ENCODE measurements around the gene MLF2. TPM values are rescaled to one million over a fixed set of nuclear protein-coding genes. Genes with fewer than 3 reads are reported as not detected.

MLF2 gene
- total RNA-seq, 1 experiment from 2014 or later = 244 TPM

DNA sequence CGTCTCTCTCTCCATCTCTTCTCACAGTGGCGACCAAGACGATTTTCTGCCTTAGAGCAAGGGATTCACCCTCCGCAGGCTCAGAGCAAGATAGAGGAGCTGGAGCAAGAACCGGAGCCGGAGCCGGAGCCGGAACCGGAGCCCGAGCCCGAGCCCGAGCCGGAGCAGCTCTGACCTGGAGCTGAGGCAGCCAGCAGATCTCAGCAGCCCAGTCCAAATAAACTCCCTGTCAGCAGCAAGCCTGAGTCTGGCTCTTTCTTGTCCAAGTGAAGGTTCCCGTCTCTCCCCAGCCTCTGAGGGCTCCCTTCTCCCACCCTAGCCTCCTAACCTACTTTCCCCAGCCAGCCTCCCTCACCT lies 25.3 kb upstream of the MLF2 start:
- H3K79me2 ChIP-seq (ENCODE audit: insufficient read depth, low read length) = no peaks in the 10 kb centered on the region
- H2BK15ac ChIP-seq (ENCODE audit: low read depth, low read length) = no peak overlapping the region
- H3K27ac ChIP-seq (ENCODE audit: insufficient read length, low read depth, low read length) = no peak overlapping the region
- peaks cover 38 to 41% of the 10 kb centered on the region in 2 experiments for H3K4me1 Mint-ChIP-seq
- H3K23me2 ChIP-seq (ENCODE audit: insufficient read length, low read depth, low read length, poor library complexity, severe bottlenecking) = peaks cover 18% of the 10 kb centered on the region
- H3K9me3 ChIP-seq (ENCODE audit: control insufficient read depth, low read depth, low read length) = no peaks in the 10 kb centered on the region
- peak overlapping the region; percentile 83 to 95 for H3K4me3 Mint-ChIP-seq
- no peaks in the 10 kb centered on the region for H4K20me1 ChIP-seq (ENCODE audit: control insufficient read depth, insufficient read depth, insufficient read length)
- H3K9ac ChIP-seq (ENCODE audit: extremely low read depth, insufficient read length, low read length) = peak overlapping the region; percentile 1
- no peak overlapping the region for H4K5ac ChIP-seq (ENCODE audit: insufficient read length, low read depth, low read length)
- no peak overlapping the region for H2AFZ ChIP-seq (ENCODE audit: low read length)
- H4K8ac ChIP-seq (replicated peaks; ENCODE audit: insufficient read length, low read depth, low read length) = no peak overlapping the region
- no peak overlapping the region for H3K56ac ChIP-seq (ENCODE audit: insufficient read length, low read depth, low read length)
- peak; percentile 74 for DNase-seq
- peaks cover 0 to 3% of the 10 kb centered on the region in 2 experiments; a peak in 2 of 5 replicates for H3K9me3 Mint-ChIP-seq
- no peak overlapping the region for H3K18ac ChIP-seq (ENCODE audit: insufficient read length, low read depth, low read length)
- H3T11ph ChIP-seq (ENCODE audit: low read length) = no peak overlapping the region
- peaks cover 43% of the 10 kb centered on the region for H3K27me3 Mint-ChIP-seq (ENCODE audit: low read depth)
- no peak overlapping the region for H2AK5ac ChIP-seq (ENCODE audit: insufficient read length, low read length)
- H3K4me1 ChIP-seq (ENCODE audit: insufficient read depth, low read length) = no peaks in the 10 kb centered on the region; the same call in 1 of the 2 replicates
- no peak overlapping the region for H3K4ac ChIP-seq (ENCODE audit: low read depth, low read length)
- H3K4me2 ChIP-seq (ENCODE audit: insufficient read depth, insufficient read length, low read length) = peak overlapping the region; percentile 84
- H3K14ac ChIP-seq (ENCODE audit: insufficient read depth, low read length) = no peak overlapping the region
- H4K91ac ChIP-seq (ENCODE audit: insufficient read length, low read depth, low read length) = no peak overlapping the region
- TF ChIP-seq, protein P1, sequence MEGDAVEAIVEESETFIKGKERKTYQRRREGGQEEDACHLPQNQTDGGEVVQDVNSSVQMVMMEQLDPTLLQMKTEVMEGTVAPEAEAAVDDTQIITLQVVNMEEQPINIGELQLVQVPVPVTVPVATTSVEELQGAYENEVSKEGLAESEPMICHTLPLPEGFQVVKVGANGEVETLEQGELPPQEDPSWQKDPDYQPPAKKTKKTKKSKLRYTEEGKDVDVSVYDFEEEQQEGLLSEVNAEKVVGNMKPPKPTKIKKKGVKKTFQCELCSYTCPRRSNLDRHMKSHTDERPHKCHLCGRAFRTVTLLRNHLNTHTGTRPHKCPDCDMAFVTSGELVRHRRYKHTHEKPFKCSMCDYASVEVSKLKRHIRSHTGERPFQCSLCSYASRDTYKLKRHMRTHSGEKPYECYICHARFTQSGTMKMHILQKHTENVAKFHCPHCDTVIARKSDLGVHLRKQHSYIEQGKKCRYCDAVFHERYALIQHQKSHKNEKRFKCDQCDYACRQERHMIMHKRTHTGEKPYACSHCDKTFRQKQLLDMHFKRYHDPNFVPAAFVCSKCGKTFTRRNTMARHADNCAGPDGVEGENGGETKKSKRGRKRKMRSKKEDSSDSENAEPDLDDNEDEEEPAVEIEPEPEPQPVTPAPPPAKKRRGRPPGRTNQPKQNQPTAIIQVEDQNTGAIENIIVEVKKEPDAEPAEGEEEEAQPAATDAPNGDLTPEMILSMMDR (conservative IDR thresholded peaks at IDR 0.05) = no peak
- H3K27me3 ChIP-seq (ENCODE audit: insufficient read depth, low read length) = peaks cover 5% of the 10 kb centered on the region; the same call in 1 of the 2 replicates
- WGBS (ENCODE audit: extremely low coverage, insufficient read length, low lambda C conversion rate) = no CpG with 5 or more reads among the region's 14 CpGs
- no peak overlapping the region for H2BK12ac ChIP-seq (ENCODE audit: insufficient read length, low read depth, low read length)
- peaks cover 4 to 23% (median 21%) of the 10 kb centered on the region in 3 experiments for H3K36me3 Mint-ChIP-seq (ENCODE audit: insufficient read depth in 1 of 3, low read depth in 3 of 3)
- H2BK5ac ChIP-seq (ENCODE audit: insufficient read length, low read length) = no peak overlapping the region
- H3K27ac Mint-ChIP-seq = peak overlapping the region in 2 of 3 experiments; percentile 72 to 84; a peak in 5 of 7 replicates
- no peak overlapping the region for H3K23ac ChIP-seq (ENCODE audit: insufficient read length, low read depth, low read length)
- H3K79me1 ChIP-seq (ENCODE audit: insufficient read depth, low read depth, low read length, poor library complexity, severe bottlenecking) = no peaks in the 10 kb centered on the region
- H2BK120ac ChIP-seq (ENCODE audit: low read depth, low read length, poor library complexity, severe bottlenecking) = no peak overlapping the region
- H2BK20ac ChIP-seq (ENCODE audit: low read depth, low read length, poor library complexity, severe bottlenecking) = no peak overlapping the region

Measured in H9 (cell line).